Activated CD4-positive, alpha-beta T cell treated with anti-CD3 and anti-CD28 coated beads for 4 hours (primary cell): ENCODE measurements around the gene MAP3K6.
A peak's percentile ranks its signal among the peaks of the same experiment; 100 is the strongest.

Experiments used
- DNase-seq, 2 donors: peaks; one replicate each; pipeline ENCODE4 v3.0.0-alpha.2; 2020

MAP3K6 gene

DNA sequence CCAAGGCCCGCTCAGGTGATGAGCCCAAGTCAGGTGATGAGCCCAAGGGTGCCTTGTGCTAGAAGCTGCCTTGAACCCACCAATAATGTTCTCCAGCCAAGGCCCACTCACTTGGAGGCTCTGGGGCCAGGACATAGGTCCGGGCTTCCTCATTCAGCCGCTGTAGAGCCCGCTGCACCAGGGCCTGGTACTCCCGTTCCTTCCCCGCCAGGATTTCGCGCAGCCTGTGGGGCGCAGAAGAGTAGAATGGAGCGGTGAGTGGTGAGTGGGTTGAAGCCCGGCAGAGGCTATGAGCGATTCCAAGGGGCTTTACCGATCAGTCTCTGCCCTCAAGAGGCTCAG is 10.5 kb downstream of the MAP3K6 start:
- DNase-seq: no peak

DNA sequence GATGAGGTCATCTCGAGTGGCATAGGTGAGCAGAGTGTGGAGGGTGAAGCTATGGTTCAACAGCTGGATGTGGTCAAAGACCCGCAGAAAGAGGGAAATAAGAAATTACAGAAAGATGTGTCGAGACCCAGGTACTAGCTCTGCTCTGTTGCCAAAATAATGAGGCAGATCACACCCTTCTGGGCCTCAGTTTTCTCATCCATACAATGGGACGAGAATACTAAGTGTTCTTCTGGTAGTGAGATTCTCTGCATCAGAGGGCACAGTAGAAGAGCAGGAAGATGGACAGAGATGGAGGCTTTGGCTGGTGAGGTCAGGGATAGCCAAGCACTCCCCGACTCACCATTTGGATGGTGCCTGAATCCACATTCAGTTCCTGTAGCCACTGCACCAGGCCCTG is 11.1 kb downstream of the MAP3K6 start:
- DNase-seq: no peak

DNA sequence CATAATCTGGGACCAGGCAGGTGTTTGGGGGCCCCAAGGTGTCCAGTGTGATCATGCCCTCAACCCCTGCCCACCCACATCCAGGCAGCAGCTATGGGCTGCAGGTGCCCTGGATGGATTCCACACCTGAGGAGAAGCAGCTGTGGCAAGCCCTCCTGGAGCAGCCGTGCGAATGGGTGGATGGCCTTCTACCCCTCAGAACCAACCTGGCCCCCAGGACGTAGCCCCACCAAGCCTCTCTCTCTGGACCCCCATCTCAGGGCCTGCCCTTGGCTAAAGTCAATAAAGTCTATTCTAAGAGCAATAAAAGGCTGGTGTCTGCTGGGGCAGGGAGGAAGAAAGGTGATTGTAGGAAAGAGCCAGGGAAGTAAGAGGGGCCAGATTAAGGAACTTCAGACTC is 13.1 kb downstream of the MAP3K6 start:
- DNase-seq: no peak

DNA sequence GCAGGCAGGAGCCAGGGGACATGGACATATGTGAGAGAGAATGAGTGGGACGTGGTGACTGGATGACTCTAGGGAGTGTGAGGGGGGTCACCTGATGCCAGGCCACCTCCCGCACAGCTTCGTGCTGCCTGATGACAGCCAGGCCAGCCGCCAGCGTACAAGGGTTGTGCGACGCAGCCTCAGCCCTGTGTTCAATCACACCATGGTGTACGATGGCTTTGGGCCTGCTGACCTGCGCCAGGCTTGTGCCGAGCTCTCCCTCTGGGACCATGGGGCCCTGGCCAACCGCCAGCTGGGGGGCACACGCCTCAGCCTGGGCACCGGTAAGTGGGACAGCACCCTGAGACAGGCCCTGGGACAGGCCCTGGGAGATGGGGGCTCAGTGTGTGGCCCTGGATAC is 13.6 kb downstream of the MAP3K6 start:
- DNase-seq: no peak

DNA sequence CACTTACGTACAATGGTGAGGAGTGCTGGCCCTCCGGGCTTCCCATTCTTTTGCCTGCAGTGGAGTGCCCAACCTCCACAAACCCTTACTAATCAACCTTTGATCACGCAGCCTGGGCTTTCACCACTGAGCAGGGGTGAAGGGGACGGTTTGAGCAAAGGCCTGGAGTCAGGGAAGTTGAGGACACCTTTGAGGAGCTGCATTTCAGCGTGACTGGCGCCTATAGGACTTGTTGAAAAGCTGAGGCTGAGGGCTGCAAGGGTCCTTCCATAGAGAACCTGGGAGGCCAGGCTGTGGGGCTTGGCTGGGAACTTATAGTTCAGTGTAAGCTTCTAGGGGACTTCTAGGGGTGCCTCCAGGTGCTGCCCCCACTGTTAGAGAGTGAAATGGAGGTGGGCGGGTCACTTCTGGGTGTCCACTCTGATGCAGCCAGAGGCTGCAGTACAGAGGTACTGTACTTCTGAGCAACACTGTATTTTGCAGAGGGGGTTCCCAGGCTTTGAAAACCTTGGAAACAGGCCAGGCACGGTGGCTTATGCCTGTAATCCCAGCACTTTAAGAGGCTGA is 15.1 kb downstream of the MAP3K6 start:
- no peak for DNase-seq

DNA sequence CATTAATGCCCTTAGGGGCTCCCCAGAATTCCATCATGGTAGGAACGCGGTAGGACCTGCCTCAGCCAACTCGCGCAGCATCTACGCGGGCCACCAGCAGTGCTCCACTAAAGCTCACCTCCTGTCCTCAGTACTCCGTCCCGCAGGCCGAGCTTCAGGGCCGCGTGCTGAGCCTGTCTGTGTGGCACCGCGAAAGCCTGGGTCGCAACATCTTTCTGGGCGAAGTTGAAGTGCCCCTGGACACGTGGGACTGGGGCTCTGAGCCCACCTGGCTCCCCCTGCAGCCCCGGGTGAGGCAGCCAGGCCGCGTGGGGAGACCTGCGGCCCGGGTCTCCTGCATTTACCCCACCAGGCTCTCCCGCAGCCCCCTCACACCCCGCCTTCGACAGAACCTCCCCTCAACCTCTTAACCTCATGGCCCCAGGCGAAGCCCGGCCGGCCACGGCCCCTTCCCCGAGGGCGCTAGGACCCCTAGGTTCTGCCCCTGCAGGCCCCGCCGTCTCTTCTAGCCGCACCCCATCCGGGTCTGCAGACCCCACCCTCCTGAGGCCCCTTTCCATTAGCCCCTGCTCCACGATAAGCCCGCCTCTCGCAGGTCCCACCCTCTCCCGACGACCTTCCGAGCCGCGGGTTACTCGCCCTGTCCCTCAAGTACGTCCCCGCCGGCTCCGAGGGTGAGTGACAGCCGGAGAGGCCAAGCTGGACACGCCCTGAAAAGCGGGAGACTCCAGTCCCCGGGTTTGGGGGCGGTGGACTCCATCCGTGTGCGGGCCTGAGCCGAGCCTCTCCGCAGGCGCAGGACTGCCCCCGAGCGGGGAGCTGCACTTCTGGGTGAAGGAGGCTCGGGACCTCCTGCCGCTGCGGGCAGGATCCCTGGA is 15.9 kb downstream of the MAP3K6 start:
- DNase-seq: no peak

DNA sequence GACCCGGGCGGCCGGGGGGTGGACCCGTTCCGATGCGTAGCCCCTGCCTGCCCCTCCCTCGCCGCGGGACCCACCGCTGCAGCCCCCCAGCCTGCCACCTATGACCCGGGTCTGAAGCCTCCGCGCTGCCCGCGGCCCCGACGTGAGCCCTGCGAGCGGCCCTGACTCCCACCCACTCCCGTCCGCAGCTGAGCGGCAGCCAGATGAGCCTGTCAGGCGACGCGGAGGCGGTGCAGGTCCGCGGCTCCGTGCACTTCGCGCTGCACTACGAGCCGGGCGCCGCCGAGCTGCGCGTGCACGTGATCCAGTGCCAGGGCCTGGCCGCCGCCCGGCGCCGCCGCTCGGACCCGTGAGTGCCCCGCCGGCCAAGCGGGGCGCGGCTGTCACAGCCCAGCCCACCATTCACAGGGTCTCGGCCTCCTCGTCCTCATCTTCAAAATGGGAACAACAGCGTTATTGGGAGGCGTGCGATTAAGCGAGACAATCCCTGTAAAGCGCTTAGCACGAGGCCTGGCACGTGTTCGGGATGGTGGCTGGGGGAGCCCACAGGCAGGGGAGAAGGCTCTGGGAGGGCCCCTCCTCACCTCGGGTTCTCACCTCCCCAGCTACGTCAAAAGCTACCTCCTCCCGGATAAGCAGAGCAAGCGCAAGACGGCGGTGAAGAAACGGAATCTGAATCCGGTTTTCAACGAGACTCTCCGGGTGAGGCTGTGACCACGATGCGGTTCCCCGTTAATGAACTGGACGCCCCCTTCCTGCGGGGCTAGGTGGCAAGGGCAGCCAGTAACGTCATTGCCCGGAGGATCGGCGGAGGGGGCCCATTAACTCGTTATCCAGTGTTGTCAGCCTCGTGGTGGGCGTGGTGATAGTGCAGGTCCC is 16.7 kb downstream of the MAP3K6 start:
- no peak for DNase-seq

DNA sequence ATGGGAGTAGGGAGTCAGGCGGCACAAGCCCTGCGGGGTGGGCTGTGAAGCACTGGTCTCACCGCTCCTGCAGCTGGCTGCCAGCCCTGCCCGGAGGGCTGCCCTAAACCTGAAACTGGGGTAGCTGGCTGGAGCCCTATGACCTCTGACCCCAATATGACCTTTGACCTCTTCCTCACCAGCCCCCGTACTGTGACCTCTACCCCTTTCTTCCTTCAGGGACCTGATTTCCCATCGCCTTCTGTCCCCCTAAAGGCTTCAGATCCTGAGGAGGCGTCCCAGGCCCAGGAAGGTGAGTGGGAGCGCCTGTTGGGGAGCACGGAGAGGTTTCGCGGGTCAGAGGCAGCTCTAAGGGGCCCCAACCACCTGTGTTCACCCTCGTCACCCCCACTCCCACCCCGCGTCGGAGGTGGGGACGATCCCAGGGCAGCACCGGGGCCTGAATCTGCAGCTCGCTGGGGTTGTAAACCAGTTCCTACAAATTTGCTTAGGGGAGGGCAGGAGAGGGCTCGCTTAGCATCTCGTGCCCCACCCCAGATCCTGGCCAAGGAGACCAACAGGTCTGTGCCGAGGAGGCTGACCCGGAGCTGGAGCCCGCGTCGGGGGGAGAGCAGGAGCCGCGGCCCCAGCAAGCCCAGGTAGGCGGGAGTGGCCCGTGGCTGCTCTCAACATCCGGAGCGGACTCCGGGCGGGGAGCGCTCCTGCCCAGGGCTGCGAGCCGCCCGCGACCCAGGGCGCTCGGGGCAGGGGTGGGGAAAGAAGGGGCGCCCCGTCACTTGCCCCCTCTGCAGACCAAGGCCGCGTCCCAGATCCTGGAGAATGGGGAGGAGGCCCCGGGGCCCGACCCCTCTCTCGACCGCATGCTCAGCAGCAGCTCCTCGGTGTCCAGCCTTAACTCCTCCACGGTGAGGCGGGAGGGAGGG is 17.6 kb downstream of the MAP3K6 start:
- no peak for DNase-seq

DNA sequence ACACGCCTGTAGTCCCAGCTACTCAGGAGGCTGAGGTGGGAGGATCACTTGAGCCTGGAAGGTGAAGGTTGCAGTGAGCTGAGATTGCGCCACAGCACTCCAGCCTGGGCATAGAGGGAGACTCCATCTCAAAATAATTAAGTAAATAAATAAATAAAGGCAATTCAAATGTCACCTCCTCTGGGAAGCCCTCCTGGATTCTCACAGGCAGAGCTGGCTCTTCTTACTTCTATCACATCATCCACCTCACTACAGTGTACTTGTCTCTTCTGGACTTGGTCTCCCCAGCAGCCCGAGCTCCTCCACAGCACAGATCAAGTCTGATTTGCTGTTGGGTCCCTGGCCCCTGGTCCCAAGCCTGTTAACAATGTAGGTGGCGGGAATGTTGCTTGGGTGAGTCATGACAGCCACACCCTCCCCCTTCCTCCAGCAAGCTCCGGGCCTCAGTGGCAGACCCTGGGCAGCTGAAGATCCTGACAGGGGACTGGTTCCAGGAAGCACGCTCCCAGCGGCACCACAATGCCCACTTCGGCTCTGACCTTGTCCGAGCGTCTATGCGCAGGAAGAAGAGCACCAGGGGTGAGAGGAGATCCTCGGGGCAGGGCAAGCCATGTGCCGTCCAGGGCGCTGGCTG is 19.7 kb downstream of the MAP3K6 start:
- DNase-seq: no peak

DNA sequence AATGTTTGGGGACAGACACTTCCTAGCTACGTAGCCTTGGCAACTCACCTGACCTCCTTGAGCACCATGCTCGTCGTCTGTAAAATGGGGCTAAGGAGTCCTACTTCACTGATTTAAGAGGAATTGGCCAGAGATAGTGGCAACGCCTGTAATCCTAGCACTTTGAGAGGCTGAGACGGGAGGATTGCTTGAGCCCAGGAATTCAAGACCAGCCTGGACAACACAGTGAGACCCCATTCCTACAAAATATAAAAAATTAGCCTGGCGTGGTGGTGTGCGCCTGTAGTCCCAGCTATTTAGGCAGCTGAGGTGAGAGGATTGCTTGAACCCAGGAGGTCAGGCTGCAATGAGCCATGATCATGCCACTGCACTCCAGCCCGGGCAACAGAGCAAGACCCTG is 20.4 kb downstream of the MAP3K6 start:
- no peak for DNase-seq

DNA sequence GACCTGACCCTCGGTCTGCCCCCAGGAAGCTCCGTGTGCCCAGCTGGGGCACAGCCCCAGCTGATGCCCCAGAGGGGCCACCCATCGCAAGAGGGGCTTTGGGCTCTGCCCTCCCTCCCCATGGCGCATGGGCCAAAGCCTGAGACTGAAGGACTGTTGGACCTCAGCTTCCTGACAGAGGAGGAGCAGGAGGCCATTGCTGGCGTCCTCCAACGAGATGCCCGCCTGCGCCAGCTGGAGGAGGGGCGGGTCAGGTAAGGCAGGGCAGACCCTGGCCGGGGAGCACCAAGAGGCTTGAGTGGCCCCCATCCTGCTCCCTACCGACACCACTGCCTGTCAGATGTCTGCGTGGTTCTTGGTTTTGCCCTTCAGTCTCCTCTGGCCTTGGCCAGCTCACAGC is 21.5 kb downstream of the MAP3K6 start:
- no peak for DNase-seq

DNA sequence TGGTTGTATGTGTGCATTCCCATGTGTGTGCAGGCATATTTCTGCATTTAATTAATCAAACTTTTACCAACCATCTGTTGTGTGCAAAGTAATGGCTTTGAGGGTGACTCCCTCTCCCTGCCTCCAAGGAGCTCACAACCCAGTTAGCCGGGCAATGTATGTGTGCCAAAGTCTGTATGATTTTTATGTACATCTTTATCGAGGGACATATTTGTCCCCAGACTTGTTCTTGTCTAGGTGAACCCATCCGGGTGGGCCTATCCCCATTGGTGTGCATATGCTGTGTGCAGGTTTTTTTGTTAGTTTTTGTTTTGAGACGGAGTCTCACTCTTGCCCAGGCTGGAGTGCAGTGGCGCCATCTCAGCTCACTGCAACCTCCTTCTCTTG is 23.1 kb downstream of the MAP3K6 start:
- DNase-seq: no peak

DNA sequence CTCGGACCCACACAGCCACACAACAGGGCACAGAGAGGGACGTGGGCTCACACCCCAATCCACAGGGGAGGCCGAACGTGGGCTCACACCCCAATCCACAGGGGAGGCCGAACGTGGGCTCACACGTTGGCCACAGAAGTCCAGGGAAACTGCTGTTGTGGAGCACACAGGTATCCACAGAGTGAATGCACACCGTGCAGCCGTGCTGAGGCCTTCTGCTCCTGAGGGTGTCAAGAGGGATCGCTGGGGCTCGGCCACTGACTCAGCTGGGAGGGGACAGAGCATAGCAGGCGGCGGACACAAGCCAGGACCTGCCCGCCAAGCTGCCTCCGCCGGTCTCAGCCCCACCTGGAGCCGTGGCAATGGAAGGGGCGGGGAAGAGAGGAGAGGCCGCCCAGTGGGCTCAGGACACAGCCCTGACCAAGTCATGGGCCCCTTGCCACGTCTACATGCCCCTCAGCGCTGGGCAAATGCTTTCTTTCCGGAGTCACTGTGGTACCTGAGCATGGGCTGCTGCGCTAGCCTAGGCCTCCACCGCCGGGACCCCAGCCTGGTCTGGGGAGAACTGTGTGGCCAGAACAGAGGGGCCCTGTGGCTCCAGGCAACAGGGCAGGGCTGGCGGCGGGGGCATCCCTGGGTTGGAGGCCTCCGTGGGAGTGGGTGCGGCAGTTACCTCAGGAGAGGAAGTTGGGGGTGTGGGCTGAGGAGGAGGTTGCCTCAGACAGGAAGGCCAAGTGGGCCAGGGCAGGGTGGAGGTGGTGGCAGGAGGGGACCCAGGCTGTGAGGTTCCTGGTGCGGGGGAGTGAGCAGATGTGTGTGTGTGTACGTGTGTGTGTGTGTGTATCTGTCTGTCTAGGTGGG is 23.8 kb downstream of the MAP3K6 start:
- DNase-seq: peak; percentile 83 to 91

DNA sequence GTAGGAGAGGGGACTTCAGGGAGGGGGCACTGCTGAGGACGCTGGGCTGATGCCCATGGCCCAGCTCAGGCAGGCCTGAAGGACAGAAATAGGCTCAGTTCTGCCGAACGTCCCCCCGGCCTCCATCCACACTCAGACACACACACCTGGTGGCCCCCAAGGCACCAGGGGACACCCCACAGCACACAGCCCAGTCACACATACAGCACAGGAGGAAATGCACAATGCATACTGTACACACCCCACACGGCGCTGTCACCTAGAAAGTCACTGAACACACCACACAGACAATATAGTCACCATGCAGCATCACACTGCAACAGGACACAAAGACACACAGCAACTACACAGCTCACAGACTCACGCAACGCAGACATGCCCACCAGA is 24.4 kb downstream of the MAP3K6 start:
- peak in 1 of 2 donors; percentile 44 for DNase-seq

DNA sequence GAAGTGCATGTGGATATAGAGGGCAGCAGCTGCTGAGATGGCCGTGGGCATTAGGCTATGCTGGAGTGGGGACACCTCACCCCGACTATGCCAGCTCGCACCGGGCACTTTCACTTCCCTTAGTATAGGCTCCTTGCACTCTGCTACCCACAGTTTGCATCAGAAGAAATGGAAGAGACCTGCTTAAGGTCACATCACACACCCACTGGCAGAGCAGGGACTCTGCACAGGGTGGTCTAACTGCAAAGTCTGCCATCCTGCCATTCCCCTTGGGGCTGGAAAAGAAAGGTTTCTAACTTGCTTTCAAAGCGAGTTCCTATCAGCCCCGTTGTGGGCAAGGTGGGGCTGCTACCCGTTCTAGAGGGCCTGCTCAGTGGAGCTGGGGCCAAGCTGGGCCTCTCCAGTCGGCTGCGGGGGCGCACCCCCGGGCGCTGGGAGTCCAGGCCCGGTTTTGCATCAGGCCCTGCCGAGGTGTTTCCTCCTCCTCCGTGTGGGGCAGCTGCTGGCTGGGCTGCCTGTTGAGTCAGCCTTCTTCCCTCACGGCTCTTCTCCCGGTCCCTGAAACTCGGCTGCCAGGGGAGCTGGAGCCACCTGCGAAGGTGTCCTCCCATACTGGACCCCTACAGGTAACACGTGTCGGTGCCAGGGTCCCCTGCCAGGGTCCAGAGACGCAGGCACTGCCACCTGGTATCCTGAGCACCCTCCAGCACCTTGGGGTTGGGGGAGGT is 25.1 kb downstream of the MAP3K6 start, which contains the start of gene SYTL1:
Gene SYTL1 (plus strand): TSS at position 498 of the 728 bp plus-strand sequence. CDS start 3,313 bp downstream, outside the sequence.
- peak; percentile 52 to 62 for DNase-seq

DNA sequence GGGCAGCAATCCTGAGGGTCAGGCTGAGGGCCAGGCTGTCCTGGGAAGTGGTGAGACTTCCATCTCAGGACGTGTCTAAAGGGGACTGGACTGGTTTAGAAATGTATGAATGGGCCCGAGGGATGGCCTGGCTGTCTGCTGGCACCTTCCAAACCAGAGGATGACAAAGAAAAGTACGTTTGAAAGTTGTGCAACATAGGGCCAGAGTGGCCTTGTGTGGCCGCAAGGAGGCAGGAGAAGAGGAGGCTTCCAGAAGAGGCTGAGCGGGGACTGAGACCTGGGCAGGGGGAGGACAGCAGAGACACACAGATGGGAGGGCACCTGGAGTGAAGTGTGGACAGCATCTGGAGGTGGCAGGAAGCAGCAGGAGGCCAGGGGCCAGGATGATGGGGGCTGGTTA is 27.5 kb downstream of the MAP3K6 start:
- DNase-seq: no peak

DNA sequence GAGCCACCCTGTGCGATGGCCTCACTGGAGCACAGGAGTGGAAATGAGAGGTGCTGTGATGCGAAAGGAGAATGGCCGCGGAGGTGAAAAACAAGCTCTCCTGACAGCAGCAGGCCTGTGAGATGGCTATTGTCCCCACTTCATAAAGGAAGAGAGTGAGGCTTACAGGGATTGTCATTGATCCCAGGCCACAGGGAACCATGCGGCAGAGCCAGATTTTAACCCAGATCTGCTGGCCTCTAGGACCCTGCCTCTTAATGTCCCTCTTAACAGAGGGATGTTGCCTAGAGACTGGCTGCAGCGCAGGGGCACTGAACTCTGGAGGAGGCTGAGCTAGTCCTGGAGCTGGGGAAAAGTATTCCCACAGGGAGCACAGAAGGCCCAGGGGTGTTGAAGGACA is 28.0 kb downstream of the MAP3K6 start:
- DNase-seq: no peak

DNA sequence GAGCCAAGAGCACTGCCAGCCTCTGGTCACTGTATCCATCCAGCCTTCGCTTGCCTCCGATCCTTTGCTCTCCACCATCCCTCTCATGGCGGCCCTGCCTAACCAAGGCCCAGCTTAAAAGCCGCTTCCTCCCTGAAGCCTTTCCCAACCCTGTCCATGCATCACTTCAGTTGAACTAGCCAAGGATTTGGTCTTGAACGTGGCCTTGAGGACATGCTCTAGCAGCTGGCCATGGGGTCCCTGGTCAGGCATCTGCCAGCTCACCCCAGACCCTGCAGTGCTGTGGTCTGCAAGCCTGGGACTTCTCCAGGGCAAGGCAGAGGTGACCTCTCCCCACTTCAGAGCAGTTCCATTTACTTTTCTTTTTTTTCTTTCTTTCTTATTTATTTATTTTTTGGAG is 30.0 kb downstream of the MAP3K6 start:
- no peak for DNase-seq

DNA sequence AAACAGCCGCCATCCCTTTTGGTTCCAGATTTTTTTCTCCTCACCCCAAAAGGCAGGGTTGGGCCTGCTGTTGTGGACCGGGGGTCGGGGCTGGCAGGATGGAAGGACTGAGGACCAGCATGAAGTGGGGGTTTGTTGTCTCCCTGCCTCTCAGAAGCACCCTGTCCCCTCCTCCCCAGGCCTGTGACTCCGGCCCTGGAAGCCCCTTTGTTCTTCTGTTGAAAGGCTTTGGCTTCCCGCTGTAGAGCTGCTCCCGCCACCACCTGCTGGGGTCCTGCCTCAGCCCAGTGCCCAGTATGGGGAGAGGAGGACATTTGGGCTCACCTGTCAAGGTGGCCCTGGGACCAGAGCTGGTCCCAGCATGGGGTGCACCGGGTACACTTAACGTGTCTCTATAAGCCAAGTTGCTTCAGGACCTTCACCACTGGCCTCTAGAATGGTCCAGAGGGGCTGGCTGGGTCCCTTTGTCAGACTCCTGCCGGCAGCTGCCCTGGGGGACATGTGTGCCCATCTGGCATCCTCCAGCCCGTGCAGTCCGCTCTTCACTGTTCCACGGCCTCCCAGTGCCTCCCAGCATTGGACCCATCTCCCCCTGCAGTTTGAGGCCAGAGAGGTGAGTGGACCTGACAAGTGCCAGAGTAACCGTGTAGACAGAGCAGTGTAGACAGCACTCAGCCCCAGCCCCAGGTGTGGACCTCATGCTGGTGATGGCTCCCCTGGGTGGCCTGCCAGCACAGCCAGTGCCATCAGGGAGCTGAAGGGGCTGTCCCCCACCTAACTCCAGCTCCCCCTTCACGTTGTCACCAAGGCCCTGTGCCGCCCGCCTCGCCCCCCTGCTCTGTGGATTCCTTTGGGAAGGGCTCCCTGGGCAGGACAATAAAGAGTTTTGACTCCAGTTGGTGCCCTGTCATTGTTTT is 31.0 kb downstream of the MAP3K6 start:
- DNase-seq: no peak
